GM15510 (cell line): Measurements from ENCODE around the gene MBOAT2.

Experiments
- POLR2A ChIP-seq: IDR thresholded peaks from 3 replicates; pipeline ENCODE4 v1.6.1; 2011; ENCODE audit warnings: borderline replicate concordance; ENCODE audit not compliant: insufficient read length; ENCODE audit errors: extremely low read depth

The MBOAT2 gene

DNA sequence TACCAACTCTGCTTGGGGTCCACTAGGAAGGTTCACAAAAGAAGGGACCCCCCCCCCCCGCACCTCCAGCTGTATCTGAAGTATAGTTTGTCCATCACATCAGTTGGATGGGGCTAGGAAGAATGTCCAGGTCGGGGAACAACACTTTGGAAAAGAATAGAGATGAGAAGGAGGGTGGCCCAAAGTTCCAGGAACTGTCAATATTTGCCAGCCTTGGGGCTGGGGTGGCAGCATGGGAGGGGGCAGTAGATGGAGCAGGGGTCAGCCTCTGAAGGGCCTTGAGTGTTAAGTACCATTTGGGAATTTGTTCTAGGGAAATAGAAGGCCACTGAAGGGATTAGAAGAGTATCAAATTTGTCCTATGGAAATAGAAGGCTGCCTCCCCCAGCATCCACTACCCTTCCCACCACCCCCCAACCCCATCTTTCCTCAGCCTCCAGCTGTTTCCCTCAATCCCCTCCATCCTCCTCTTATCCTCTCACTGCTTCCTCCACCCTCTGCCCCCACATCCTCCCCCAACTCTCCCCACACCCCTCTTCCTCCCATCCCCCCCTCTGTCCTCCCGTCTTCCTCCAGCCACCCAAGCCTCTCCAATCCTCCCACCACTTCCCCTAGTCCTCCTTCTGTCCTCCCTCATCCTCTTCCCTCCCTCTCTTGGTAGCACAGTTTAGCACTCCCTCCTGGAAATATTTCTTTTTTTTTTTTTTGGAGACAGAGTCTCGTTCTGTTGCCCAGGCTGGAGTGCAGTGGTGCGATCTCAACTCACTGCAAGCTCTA, 164.1 kb downstream of the MBOAT2 start:
- no peak for TF ChIP-seq POLR2A

DNA sequence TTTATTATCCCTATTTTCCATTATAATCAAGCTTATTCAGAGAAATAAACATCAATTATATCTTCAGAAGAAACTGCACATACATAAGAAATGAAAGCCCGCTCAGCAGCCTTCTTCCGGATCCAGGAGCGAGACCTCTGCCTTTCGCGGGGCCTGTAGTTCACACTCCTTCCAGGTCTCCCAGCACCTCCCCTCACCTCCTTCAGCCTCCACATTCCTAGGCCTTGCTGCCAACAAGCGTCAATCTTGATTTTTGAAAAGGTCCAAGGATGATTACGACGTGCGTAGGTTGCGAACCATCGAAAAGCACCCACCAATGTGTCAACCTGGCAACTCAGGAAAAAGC, 165.7 kb downstream of the MBOAT2 start:
- TF ChIP-seq POLR2A = no peak

DNA sequence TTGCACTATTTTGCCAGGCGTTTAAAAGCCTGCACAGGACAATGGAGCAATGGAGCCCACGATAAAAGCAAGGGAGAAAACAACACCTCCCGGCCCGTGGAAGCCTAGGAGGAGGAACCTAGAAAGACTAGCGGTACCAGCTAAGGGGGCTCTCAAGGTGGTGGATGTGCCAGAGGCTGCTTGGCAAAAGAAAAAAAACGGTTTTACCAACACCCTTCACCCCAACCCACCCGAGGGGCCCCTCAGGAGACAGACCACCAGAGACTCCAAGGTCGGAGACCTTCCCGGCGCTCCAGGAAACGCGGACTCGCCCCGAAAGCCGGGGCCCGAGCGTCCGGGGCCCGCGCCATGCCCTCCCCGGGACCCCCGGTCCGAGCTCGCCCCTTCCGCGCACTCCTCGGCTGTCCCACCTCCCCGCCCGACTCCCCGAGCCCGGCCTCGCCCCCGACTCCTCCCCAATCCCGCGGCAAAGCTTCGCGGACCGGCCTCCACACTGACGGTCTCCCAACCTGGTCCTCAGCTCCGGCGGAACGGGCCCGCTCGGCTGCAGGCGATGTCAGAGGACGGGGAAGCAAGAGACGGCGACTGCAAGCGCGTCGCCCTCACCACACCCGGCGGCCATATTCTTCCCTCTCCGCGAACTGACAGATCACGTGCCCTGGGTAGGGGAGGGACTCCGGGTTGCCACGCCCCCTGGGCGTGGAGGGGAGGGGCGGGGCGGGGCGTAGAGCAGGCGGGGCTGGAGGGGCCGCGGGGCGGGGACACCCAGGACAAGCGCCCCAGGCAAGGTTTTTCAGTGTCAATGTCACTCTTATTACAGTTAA, 166.3 kb downstream of the MBOAT2 start, which contains the start of gene KIDINS220:
TSS of gene KIDINS220 (minus strand) at position 643 of the 824 bp plus-strand sequence. CDS start 10,520 bp downstream, outside the sequence.
- TF ChIP-seq POLR2A = peak; percentile 83

DNA sequence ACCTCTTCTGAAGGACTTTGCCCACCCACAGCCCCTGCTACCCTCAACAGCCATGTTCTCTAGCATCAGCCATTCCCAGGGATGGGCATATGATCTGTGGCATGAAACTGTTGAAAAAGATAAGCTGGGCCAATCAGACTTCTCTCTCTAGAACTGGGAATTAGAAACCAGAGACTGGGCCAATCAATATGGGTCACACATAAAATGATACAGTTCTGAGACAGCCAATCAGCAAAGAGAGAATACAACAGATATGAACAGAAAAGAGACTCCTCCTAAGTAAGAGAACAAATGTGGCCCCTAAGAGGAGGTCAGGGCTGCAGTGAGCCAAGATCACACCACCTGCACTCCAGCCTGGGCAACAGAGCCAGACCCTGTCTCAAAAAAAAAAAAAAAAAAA, 168.2 kb downstream of the MBOAT2 start:
- no peak for TF ChIP-seq POLR2A

DNA sequence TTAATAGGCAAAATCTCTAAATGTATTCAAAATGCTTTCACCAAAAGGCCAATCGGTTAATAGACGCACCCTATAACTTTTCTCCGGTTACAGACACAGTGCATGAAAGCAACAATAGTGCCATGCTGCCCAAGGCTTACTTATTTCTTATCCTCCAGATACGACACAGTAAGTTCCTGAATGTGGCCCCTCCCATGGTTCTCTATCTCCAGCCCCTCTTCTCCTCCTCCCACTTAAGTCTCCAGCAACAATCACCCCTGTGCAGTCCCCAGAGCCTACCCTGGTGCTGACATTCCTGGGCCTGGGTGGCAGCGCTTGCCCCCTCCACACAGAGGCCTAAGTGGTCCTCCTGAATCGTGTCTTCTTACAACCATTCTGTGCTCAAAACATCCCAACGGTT, 169.6 kb downstream of the MBOAT2 start:
- no peak for TF ChIP-seq POLR2A

DNA sequence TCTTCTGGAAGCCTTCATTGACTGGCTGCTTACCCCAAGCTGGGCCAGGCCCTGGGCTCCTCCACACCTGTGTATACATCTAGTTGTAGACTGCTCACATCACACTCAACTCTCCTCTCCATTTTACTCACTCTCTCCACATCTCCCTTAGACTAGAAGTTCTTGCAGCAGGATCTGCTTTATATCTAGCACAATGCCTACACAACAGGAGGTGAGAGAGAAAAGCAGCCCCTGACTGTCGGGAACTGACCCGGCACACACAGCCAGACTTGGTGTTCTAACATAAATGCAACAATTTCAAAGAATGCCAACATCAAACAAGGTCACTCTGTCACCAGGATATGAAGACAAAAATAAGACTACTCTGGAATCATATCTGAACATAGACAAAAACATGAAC, 172.0 kb downstream of the MBOAT2 start:
- TF ChIP-seq POLR2A = no peak

DNA sequence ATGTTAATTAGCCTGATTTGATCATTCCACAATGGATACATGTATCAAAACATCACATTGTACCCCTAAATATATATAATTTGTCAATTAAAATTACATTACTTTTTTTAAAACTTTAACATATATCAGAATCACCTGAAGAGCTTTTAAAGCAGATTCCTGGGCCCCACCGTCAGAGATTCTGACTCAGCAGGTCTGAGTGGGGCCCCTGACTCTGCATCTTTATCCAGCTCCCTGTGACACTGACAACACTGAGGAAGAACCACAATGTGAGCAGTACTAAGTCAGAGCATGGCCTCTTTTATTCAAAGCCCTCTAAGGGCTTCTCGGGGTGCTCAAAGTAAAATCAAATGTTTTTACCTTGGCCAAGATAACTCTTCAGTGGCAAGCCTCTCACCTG, 175.8 kb downstream of the MBOAT2 start:
- no peak for TF ChIP-seq POLR2A

DNA sequence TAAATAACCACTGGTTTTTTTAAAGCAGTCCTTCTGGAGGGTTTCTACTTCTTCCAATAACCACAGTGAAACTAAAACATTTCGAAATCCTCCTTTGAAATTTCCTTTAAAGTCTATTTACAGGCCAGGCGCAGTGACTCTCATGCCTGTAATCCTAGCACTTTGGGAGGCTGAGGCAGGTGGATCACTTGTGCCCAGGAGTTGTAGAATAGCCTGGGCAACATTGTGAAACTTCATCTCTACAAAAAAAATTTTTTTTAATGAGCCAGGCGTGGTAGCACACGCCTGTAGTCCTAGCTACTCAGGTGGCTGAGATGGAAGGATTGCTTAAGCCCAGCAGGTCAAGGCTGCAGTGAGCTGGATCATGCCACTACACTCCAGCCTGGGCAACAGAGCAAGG, 181.3 kb downstream of the MBOAT2 start:
- no peak for TF ChIP-seq POLR2A

DNA sequence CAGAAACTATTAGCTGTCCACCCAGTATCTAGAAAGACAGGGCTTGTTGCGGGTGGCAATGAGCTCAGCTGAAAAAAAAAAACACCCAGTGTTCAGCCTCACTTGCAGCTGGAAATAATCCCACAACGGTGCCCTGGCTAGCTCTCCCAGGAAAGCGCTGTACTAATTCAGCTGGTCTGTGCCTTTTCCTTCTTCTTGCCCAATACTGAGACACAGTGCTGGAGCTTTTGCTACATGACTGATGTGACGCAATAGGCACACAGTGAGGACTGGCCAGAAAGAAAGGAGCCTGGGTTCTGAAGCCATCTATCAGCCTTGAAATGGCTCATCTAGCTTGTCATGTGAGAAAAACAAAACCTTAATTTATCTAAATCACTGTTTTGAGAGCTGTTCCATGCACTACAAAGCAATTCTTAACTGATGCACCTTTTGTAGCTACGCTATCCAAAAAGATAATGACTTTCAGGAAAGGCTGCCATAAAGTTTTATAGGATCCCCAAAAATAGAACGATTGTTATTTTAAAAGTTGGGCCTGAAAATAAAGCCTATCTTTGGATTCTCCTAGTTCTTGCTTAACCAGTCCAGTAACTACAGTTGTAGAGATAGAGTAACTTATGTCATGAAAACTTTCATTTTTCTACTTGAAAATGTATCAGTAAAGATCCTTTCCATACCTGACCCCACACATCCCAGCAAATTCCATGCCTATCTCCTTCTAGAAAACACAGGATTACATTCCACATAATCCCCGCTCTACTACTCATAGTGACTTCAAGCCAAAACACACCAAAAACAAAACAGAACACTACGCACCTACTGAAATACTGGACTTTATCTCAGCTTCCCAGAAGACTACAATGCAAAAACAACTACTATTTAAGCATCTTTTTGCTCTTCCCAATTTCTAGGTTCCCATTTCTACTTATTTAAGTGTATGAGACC, 181.9 kb downstream of the MBOAT2 start:
- no peak for TF ChIP-seq POLR2A

DNA sequence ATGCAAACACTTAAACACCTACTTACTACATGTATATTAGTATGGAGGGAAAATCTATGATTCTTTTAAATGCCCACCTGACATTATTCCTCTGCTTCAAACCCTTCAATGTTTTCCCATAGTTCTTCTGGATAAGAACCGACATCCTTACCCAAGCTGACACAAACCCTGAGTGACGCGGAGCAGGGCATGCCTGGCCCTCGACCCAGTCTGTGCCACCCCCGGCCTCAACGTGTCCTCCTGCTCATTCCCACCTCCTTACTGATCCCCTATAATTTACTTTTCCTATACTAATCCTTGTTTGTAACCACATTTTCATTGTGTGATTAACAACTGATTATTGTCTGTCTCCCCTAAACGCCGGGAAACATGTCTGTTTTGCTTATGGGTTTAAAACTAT, 183.5 kb downstream of the MBOAT2 start:
- TF ChIP-seq POLR2A = no peak

DNA sequence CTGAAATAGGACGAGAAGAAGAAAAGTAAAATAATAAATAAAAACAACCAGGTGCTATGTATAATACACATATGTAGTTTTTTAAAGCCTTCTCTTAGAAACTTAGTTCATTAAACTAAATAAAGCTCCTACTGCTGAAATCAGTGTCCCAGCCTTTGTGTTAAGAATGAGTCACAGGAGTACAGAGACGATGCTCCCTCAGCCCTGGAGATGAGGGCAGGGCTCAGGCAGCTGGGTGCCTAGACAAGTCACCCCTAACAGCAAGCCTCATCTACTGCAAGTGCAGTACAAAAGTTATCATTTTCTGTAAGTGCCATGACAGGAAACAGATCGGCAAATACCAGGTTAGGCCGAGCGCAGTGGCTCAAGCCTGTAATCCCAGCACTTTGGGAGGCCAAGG, 184.3 kb downstream of the MBOAT2 start:
- no peak for TF ChIP-seq POLR2A

DNA sequence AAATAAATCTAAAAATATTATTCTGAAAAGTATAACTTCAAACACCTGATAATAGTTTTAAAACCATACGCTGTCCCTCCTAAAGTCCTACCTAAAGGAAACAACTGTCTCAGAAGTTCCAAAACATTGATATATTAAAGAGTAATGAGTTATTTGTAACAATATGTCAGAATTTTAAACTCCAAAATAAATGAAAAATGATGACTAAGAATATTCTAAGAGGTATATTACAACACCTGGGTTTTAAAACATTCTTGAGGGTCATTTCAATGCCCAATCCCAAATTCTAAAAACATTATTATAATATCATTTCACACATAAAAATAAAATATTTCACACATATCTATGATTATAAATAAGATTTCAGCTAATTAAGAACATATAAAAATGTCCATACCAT, 186.3 kb downstream of the MBOAT2 start:
- TF ChIP-seq POLR2A = no peak

DNA sequence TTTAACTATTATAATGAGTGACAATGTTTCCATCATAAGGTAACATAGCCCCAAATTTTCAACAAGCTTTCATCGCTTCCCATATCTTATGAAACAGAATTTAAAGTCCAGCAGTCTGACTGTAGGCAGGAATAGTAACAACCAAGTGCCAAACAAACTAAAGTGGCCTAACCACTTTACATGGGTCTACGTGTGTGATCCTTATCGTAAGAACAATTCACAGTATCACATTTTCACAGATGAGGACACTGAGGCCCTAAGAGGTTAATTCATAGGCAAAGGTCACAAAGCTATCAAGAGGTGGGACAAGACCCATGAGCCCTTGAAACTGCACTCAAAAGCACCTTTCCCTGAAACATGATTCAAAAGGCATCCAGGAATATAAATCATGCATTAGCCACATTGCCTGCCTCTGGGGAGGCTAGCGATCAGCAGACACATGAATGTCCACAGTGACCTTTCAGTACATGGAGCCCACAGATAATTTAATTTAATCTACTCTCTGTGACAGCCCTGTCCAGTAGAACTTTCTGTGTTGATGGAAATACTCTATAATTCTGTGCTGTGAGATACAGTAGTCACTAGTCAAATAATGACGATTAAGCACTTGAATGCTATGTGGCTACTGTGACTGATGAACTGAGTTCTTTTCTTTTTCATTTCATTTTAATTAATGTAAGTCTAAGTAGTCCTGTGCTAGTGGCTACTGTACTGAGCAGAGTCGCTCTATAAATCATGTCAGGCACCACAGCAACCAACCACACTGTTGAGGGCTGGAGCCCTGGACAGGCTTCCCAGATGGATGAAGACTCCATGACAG, 196.4 kb downstream of the MBOAT2 start:
- TF ChIP-seq POLR2A = no peak
